NCI-H187 treated with DMSO at 0.1 percent for 48 hours (cell line): ENCODE results near the gene PPP1CC.

ENCODE experiments used
- DNase-seq: peaks from one replicate; lab custom pipeline; 2025; lab: John Stamatoyannopoulos, UW

The PPP1CC gene

GRCh38 chr12:110687396-110688169 lies 55.1 kb downstream of the PPP1CC start:
- no peak for DNase-seq

GRCh38 chr12:110686294-110686903 lies 56.3 kb downstream of the PPP1CC start:
- no peak for DNase-seq

GRCh38 chr12:110684312-110684836 lies 58.3 kb downstream of the PPP1CC start:
- no peak for DNase-seq

GRCh38 chr12:110683888-110684287 lies 58.8 kb downstream of the PPP1CC start:
- DNase-seq = no peak

GRCh38 chr12:110680032-110680431 lies 62.7 kb downstream of the PPP1CC start:
- no peak for DNase-seq

GRCh38 chr12:110679201-110679600 lies 63.5 kb downstream of the PPP1CC start:
- DNase-seq = no peak

GRCh38 chr12:110677982-110678381 lies 64.7 kb downstream of the PPP1CC start:
- no peak for DNase-seq

GRCh38 chr12:110677206-110677911 lies 65.3 kb downstream of the PPP1CC start:
- DNase-seq = no peak

- no peak for DNase-seq
Observed at GRCh38 chr12:110676171-110676570, 66.5 kb downstream of the PPP1CC start.

- DNase-seq = no peak
Observed at GRCh38 chr12:110670161-110670701, 72.5 kb downstream of the PPP1CC start.
